Measurements from ENCODE around the gene DAZAP1.
"Not testable (repeated sequence)": the region's sequence is repeated elsewhere in the genome, so short reads cannot be mapped to it uniquely, and the experiment has no call there.

The DAZAP1 gene

DNA sequence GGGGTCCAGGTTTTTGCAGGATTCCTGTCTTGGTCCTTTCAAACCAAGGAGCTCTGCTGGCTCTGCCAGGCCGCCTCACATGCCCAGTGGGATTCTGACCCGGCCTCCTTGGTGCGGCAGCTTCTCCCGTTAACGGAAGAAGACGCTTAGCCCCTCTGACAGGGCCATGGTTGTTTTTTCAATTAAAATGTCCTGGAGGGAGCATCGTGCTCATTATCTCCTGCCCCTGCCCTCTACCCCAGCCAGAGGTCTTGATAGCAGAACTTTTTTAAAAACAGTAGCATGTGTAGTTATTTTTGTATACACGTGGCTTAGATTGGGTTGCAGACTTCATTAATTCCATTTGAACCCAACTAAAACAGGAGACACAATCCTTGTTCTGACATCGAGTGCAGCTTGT is 19.4 kb downstream of the DAZAP1 start:
- no peak for DNase-seq

DNA sequence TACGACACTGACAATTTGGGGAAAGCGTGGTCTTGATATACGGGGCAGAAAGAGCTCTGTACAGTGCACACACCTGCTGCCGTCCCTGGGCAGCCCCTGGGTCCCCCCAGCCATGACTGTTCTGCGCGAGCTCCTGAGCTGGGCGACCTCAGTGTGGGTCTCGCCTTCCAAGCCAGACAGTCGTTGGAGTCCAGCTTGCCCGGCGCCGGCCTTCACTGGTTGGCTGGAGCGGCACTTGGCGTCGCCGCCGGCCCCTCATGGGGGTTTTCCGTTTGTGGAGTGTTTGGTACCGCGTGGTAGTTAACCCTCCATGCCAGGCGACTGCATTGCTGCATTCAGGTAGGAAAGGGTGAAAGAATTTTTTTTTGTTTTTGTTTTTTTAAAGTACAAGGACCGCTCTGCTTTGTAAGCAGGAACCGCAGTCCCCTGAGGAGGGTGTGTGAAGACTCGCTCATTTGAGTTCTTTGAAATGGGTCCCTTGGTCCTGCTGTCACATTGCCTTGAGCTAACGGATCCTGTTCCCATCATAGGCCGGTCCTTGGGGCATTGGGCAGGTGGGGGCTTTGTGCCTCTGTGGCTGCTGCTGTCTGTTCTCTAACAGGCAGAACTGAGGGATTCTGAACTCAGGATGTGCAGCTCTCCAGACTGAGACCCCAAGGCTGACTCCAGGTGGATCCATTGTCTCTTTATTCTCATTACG is 20.0 kb downstream of the DAZAP1 start:
- no peak for DNase-seq

GRCh38 chr19:1428738-1429391 is 21.5 kb downstream of the DAZAP1 start:
- DNase-seq = no peak

GRCh38 chr19:1429750-1430149 is 22.4 kb downstream of the DAZAP1 start:
- no peak for DNase-seq

- no peak for DNase-seq
Measured at GRCh38 chr19:1430246-1430645, 22.9 kb downstream of the DAZAP1 start.

- no peak for DNase-seq
Measured at GRCh38 chr19:1431759-1432506, 24.5 kb downstream of the DAZAP1 start.

DNA sequence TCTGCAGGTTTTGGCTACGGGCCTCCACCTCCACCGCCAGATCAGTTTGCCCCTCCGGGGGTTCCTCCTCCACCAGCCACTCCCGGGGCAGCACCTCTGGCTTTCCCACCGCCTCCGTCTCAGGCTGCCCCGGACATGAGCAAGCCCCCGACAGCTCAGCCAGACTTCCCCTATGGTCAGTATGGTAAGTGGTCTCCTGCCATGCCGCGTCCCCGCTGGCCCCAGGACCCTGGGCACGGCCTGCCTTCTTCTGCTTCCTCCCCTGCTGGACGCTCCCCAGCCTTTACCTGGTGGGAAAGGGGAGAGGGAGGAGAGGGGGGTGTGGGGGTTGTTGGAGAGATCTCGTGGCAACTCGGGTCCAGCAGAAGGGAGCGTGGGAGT is 25.1 kb downstream of the DAZAP1 start:
- DNase-seq = no peak

GRCh38 chr19:1433119-1434039 is 26.0 kb downstream of the DAZAP1 start:
- no peak for DNase-seq

DNA sequence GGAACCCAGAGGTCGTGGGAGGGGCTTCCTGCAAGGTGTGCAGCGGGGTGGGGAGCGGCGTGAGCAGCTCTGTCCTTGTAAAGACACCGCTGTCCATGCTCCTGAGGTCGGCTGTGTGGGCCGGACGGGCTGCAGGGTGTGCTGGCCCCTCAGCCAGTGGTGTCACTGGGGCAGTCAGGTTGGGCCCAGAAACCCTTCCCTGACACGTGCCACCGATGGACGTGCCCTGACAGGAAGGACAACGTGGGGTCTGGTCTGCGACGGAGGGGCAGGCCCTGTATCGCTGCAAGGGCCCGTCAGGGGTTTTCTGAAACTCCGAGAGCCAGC is 26.6 kb downstream of the DAZAP1 start:
- DNase-seq = no peak

GRCh38 chr19:1434577-1435060 is 27.2 kb downstream of the DAZAP1 start:
- no peak for DNase-seq

- no peak for DNase-seq
Measured at GRCh38 chr19:1435378-1435989, 28.1 kb downstream of the DAZAP1 start.

- DNase-seq = no peak
Measured at GRCh38 chr19:1437609-1438008, 30.2 kb downstream of the DAZAP1 start.

DNA sequence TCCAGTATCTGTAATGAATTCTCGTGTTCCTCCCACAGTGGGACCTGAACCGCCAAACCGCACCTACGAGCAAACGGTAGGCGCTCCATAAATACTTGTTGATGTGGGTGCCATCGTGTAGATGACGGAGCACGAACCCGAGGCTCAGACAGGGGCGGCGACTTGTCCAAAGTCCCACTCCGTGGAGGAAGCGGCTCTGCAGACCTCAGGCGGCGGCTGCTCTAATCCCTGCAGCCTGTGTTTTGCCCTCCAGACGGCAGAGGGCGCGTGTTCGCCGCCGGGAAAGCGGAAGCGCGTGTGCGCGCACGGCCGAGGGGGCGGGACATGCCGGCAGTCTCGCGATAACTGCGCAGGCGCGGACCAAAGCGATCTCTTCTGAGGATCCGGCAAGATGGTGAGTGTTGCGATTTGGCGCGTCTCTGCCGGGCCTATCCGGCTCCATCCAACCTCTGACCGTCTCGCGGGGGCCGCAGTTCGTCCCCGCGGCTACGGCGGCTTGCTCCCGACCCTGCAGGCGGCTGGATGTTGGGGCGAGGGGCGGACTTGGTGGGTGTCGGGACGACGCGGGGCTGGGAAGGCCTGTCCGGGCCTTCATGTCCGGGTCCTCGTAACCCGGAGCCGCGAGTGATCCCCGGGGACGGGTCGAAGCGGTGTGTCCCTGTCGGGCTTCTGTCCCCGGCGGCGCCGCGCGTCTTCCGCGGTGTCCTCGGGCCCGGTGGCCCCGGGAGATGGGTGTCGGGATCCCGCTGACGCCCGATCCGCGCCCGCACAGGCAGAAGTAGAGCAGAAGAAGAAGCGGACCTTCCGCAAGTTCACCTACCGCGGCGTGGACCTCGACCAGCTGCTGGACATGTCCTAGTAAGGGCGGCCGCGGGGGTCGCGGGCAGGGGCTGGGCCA is 30.9 kb downstream of the DAZAP1 start, which contains the start of gene RPS15:
Gene RPS15 (plus strand): TSS at position 362 of the 898 bp plus-strand sequence. CDS start 30 bp downstream, at position 392.
- DNase-seq = peak; percentile 91

- DNase-seq = no peak
Measured at GRCh38 chr19:1438933-1439354, 31.6 kb downstream of the DAZAP1 start.

- DNase-seq = not testable (repeated sequence)
Measured at GRCh38 chr19:1439525-1440417, 32.4 kb downstream of the DAZAP1 start.

- no peak for DNase-seq
Measured at GRCh38 chr19:1440418-1440801, 33.0 kb downstream of the DAZAP1 start.

GRCh38 chr19:1441022-1441426 is 33.6 kb downstream of the DAZAP1 start:
- DNase-seq = no peak

GRCh38 chr19:1441677-1442438 is 34.5 kb downstream of the DAZAP1 start:
- DNase-seq = no peak
